Heart right ventricle (tissue), 16 donors: ENCODE results near the gene RNF175. TPM values are rescaled to one million over a fixed set of nuclear protein-coding genes. Genes with fewer than 3 reads are reported as not detected.

Experiments
- ATAC-seq, 8 donors: fragments of 200-7000 bp; cut with Tn5 transposase; one replicate each; pipeline ENCODE4 v1.9.1; 2020; ENCODE audit warnings: mild to moderate bottlenecking in 8 of 8, moderate library complexity in 8 of 8, moderate number of reproducible peaks in 1 of 8
- DNase-seq, 2 donors: peaks; one replicate each; pipeline ENCODE4 v3.0.0-alpha.2; 2020
- H3K27ac ChIP-seq, 10 donors: fragments of 200-600 bp; sonication (generic) in 2 of 10; one replicate each; pipeline versions ENCODE4 v1.5.0 to v1.8.0; 2020 to 2022; ENCODE audit warnings: mild to moderate bottlenecking in 3 of 10
- H3K27me3 ChIP-seq, 7 donors: fragments of 200-600 bp; one replicate each; pipeline ENCODE4 v1.8.0; 2021 to 2022; ENCODE audit warnings: mild to moderate bottlenecking in 2 of 7
- H3K36me3 ChIP-seq, 9 donors: fragments of 200-600 bp; sonication (generic) in 1 of 9; one replicate each; pipeline versions ENCODE4 v1.5.0 to v1.8.0; 2020 to 2022; ENCODE audit warnings: mild to moderate bottlenecking in 2 of 9
- H3K4me1 ChIP-seq, 9 donors: fragments of 200-600 bp; sonication (generic) in 1 of 9; one replicate each; pipeline versions ENCODE4 v1.5.0 to v1.8.0; 2020 to 2022; ENCODE audit warnings: mild to moderate bottlenecking in 4 of 9
- H3K4me3 ChIP-seq, 10 donors: fragments of 200-600 bp; sonication (generic) in 2 of 10; one replicate each; pipeline versions ENCODE4 v1.5.0 to v1.8.0; 2020 to 2022; ENCODE audit warnings: mild to moderate bottlenecking in 7 of 10, moderate library complexity in 2 of 10
- H3K9me3 ChIP-seq, 11 donors: fragments of 200-600 bp in 10 of 11; sonication (generic) in 2 of 11; one replicate each; pipeline versions ENCODE4 v1.5.0 to v1.8.0; 2013 to 2022; ENCODE audit warnings: mild to moderate bottlenecking in 2 of 11, control low read depth in 1 of 11, moderate library complexity in 1 of 11
- WGBS, 2 donors: extraction: QIAGEN DNeasy Blood & Tissue Kit; methylation state at CpG; one replicate each; pipeline ENCODE4 v1.1.7; 2013; ENCODE audit warnings: inconsistent platforms in 1 of 2; 5-methylcytosine and 5-hydroxymethylcytosine counted together
- intact Hi-C, 10 donors: fragments of 100-400 bp; cut with DNase I; formaldehyde crosslinking; loops; one replicate each; pipeline versions ENCODE4 v1.11.1 to v1.14.2; 2022
- polyA plus RNA-seq, 2 donors: library from polyadenylated mRNA; stranded (reverse); fragments of 200-250 nt; gene quantifications; one replicate each; pipeline ENCODE4 v1.2.3, GENCODE V29; 2013
- total RNA-seq, 10 donors: library from RNA; stranded (reverse); fragmentation: NEBNext Ultra II Directional in 3 of 10; extraction: Animal tissue kit (Norgen Biotek cat#: 25700) in 3 of 10; gene quantifications; one replicate each; pipeline versions ENCODE4 v1.2.1 to v1.2.4, GENCODE V29; 2021 to 2023
- TF ChIP-seq, protein P1 (sequence below), 9 donors: fragments of 200-600 bp; sonication (generic) in 2 of 9; IDR thresholded peaks; one replicate each; pipeline versions ENCODE4 v1.5.0 to v1.8.0; 2021 to 2022; ENCODE audit warnings: antibody characterized with exemption in 9 of 9, mild to moderate bottlenecking in 5 of 9, moderate library complexity in 1 of 9
- donor health status: Arrhythmogenic right ventricular cardiomyopathy.
- donor health status: ischemic (EF 13 %, LVEDD 7.1; RV severe dilation, severe dysfunction).
- donor health status: healthy with polysubstance abuse.
- donor health status: DM: no; HTN: yes; CAD: no.
- donor health status: DM: no; HTN: no; CAD: no.
- donor health status: ischemic (EF 25% LVEDD 6.9; RV normal size, moderate dysfunction).
- donor health status: ischemic (EF 25% LVEDD 5.7; RV mildly dilated, moderate dysfunction).
- donor health status: healthy.
- donor health status: DM: yes; HTN: yes; CAD: no.
- donor health status: Ischemic cardiomyopathy.
- donor health status: ischemic (EF 35%, LVEDD 5.7; RV mildly dilated, moderate dysfunction).
- donor health status: nonischemic (EF 11% LVEDD 7.7; RV severe dilation, severe dysfunction).
- donor health status: DM: yes; HTN: yes; CAD: no.
- donor health status: PGD.
- donor health status: ischemic (EF 29% LVEDD 5.4; RV normal size, mild dysfunction).
- donor health status: nonischemic (EF 23%, LVEDD 6.1; RV moderate dilation, normal function).

RNF175 gene
- total and polyA plus RNA-seq, 12 donors: 0.13 to 1.3 (median 0.50) TPM; not detected in 2

DNA sequence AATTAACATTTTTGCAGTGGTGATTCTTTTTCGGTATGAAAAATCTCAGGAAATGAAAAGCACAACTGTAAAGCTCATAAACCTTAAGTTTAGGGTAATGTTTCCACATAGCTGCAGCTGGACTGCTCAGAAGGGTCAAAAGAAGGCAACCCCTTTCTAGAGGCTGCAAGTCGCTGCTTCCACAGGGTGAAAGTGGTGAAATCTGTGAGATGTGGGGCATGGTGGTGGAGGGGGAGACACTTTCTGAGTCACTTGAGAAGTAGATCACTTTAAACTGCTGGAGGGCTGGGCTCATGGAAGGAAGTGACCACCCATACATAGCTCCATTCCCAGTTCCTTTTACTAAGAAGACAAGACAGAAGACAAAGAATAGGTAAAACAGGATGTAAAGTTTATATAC lies 20.4 kb upstream of the RNF175 start:
- TF ChIP-seq, protein P1, sequence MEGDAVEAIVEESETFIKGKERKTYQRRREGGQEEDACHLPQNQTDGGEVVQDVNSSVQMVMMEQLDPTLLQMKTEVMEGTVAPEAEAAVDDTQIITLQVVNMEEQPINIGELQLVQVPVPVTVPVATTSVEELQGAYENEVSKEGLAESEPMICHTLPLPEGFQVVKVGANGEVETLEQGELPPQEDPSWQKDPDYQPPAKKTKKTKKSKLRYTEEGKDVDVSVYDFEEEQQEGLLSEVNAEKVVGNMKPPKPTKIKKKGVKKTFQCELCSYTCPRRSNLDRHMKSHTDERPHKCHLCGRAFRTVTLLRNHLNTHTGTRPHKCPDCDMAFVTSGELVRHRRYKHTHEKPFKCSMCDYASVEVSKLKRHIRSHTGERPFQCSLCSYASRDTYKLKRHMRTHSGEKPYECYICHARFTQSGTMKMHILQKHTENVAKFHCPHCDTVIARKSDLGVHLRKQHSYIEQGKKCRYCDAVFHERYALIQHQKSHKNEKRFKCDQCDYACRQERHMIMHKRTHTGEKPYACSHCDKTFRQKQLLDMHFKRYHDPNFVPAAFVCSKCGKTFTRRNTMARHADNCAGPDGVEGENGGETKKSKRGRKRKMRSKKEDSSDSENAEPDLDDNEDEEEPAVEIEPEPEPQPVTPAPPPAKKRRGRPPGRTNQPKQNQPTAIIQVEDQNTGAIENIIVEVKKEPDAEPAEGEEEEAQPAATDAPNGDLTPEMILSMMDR (IDR thresholded peaks at IDR 0.05): no peak
- DNase-seq (no peak), ATAC-seq (no peak)
- H3K36me3 ChIP-seq: no peaks in the 10 kb centered on the region
- H3K27me3 ChIP-seq: peaks cover 0 to 78% (median 51%) of the 10 kb centered on the region in 7 donors
- intact Hi-C loops: loop anchor here in 4 of 10 donors (10.0 kb wide), 2 partner anchors 535 to 725 kb away; no protein-coding TSS in a partner anchor
- H3K4me3 ChIP-seq: no peak overlapping the region
- peaks cover 0 to 5% (median 0%) of the 10 kb centered on the region in 11 donors for H3K9me3 ChIP-seq
- no peaks in the 10 kb centered on the region for H3K4me1 ChIP-seq
- no peak overlapping the region for H3K27ac ChIP-seq
- 45 to 74% methylated on average over 2 of the region's 2 CpGs for WGBS, 2 donors

- Histone ChIP-seq H3K27ac (no peak overlapping the region), H3K27me3 (peaks cover 0 to 70% (median 39%) of the 10 kb centered on the region in 7 donors), H3K4me3 (no peak overlapping the region), H3K4me1 (no peaks in the 10 kb centered on the region), H3K36me3 (no peaks in the 10 kb centered on the region), H3K9me3 (peaks cover 0 to 5% (median 0%) of the 10 kb centered on the region in 11 donors)
- DNase-seq (no peak), ATAC-seq (no peak)
- intact Hi-C loops: no loop called here
- 88 to 94% methylated on average over 1 of the region's 1 CpG for WGBS, 2 donors
- TF ChIP-seq, protein P1 (IDR thresholded peaks at IDR 0.05): no peak
Measured at GRCh38 chr4:153778383-153778782, 18.6 kb upstream of the RNF175 start.

- H3K9me3 ChIP-seq: peaks cover 0 to 5% (median 0%) of the 10 kb centered on the region in 11 donors
- H3K4me1 ChIP-seq: no peaks in the 10 kb centered on the region
- H3K4me3 ChIP-seq: no peak overlapping the region
- H3K27me3 ChIP-seq: peaks cover 0 to 69% (median 36%) of the 10 kb centered on the region in 7 donors
- ATAC-seq (no peak), DNase-seq (no peak)
- H3K27ac ChIP-seq: no peak overlapping the region
- no peaks in the 10 kb centered on the region for H3K36me3 ChIP-seq
- intact Hi-C loops: no loop called here
- TF ChIP-seq, protein P1 (IDR thresholded peaks at IDR 0.05): no peak
Measured at GRCh38 chr4:153777421-153777820, 17.6 kb upstream of the RNF175 start.

DNA sequence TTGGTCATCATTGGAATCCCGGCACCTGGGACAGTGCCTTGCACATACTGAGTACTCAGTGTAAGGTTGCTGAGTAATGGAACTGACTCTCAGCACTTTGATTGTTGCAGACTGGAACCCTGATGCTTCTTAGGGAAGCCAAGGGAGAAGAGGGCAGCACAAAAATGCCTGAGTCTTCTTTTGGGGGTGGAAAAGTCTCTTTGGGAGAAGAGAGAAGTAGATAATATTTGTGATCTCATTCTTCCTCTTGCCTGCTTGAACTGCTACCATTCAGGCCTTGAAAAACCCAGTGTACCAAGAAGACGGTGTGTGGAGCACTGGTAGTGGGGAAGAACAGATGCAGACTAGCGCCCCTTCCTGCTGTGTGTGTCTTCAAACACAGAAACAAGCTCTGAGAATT lies 16.8 kb upstream of the RNF175 start:
- H3K4me3 ChIP-seq: no peak overlapping the region
- TF ChIP-seq, protein P1 (IDR thresholded peaks at IDR 0.05): no peak
- ATAC-seq (no peak), DNase-seq (no peak)
- H3K27ac ChIP-seq: no peak overlapping the region
- H3K9me3 ChIP-seq: peaks cover 0 to 5% (median 0%) of the 10 kb centered on the region in 11 donors
- H3K36me3 ChIP-seq: no peaks in the 10 kb centered on the region
- intact Hi-C loops: no loop called here
- no peaks in the 10 kb centered on the region for H3K4me1 ChIP-seq
- peaks cover 0 to 75% (median 29%) of the 10 kb centered on the region in 7 donors for H3K27me3 ChIP-seq
- 80 to 83% methylated on average over 3 of the region's 3 CpGs for WGBS, 2 donors
